Vagina (tissue), 2 donors: ENCODE measurements around the gene REV3L. TPM values are rescaled to one million over a fixed set of nuclear protein-coding genes. Genes with fewer than 3 reads are reported as not detected.

Experiments used
- DNase-seq, 2 donors: peaks; one replicate each; pipeline ENCODE4 v3.0.0-alpha.2; 2017; ENCODE audit errors: extremely low spot score in 2 of 2
- H3K27ac ChIP-seq: fragments of 200-600 bp; sonication (generic); one replicate; pipeline ENCODE4 v1.5.1; 2019
- H3K27me3 ChIP-seq: fragments of 200-600 bp; sonication (generic); one replicate; pipeline ENCODE4 v1.5.1; 2019
- H3K36me3 ChIP-seq, 2 donors: fragments of 200-600 bp; sonication (generic); one replicate each; pipeline ENCODE4 v1.5.1; 2017 to 2019
- H3K4me1 ChIP-seq: fragments of 200-600 bp; sonication (generic); one replicate; pipeline ENCODE4 v1.5.1; 2019
- H3K4me3 ChIP-seq, 2 donors: fragments of 200-600 bp; sonication (generic); 1 replicate in 1 of 2; 2 replicates in 1 of 2; pipeline ENCODE4 v1.5.1; 2016 to 2019
- H3K9me3 ChIP-seq: fragments of 200-600 bp; sonication (generic); one replicate; pipeline ENCODE4 v1.5.1; 2019
- POLR2A ChIP-seq, 2 donors: fragments of 450-650 bp; IDR thresholded peaks; one replicate each; pipeline ENCODE4 v1.6.1; 2017; ENCODE audit warnings: antibody characterized with exemption in 2 of 2, mild to moderate bottlenecking in 2 of 2, moderate library complexity in 2 of 2
- POLR2AphosphoS5 ChIP-seq, 2 donors: sonication (generic); formaldehyde crosslinking; IDR thresholded peaks; one replicate each; pipeline ENCODE4 v1.9.0; 2017; ENCODE audit warnings: antibody characterized with exemption in 2 of 2, mild to moderate bottlenecking in 2 of 2, low read depth in 1 of 2; ENCODE audit not compliant: insufficient read depth in 1 of 2
- intact Hi-C: fragments of 100-400 bp; cut with DNase I; formaldehyde crosslinking; loops from one replicate; pipeline ENCODE4 v1.15.1; 2023
- total RNA-seq: library from RNA; depleted of rRNA; stranded (reverse); fragments of >200 nt; gene quantifications from one replicate; pipeline ENCODE4 v1.2.3, GENCODE V29; 2016
- TF ChIP-seq, protein P1 (sequence below), 3 experiments: fragments of 450-650 bp in 2 of 3; fragments of 200-600 bp in 1 of 3; sonication (generic) in 1 of 3; IDR thresholded peaks; one replicate each; pipeline ENCODE4 v1.5.1; 2017 to 2019; ENCODE audit warnings: antibody characterized with exemption in 3 of 3, mild to moderate bottlenecking in 2 of 3, moderate library complexity in 2 of 3

Gene REV3L
- total RNA-seq, 1 donor from 2014 or later: 33.9 TPM

DNA sequence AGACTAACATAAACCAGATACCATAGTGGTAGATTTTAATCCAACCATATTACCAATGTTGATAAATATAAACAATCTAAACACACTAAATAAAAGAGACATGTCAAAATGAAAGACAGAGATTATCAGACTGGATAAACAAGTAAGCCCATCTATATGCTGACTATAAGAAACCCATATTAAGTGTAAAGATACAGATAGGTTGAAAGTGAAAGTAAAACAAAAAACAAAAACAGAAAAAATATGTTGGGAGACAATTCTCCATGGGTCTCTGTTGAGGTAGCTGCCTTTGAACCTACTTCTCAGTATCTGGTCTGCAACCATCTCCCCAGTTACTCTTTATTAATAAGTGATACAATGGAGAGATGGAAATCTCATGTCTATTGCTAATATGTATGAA is 21.2 kb downstream of the REV3L start:
- no peak for DNase-seq
- peaks cover 11% of the 10 kb centered on the region for H3K4me1 ChIP-seq
- no peaks in the 10 kb centered on the region for H3K27me3 ChIP-seq
- no peaks in the 10 kb centered on the region for H3K36me3 ChIP-seq
- intact Hi-C loops: loop anchor here (10.0 kb wide), 1 partner anchor 97 kb away; no protein-coding TSS in a partner anchor
- H3K4me3 ChIP-seq: no peak overlapping the region
- no peak overlapping the region for H3K27ac ChIP-seq
- TF ChIP-seq, protein P1, sequence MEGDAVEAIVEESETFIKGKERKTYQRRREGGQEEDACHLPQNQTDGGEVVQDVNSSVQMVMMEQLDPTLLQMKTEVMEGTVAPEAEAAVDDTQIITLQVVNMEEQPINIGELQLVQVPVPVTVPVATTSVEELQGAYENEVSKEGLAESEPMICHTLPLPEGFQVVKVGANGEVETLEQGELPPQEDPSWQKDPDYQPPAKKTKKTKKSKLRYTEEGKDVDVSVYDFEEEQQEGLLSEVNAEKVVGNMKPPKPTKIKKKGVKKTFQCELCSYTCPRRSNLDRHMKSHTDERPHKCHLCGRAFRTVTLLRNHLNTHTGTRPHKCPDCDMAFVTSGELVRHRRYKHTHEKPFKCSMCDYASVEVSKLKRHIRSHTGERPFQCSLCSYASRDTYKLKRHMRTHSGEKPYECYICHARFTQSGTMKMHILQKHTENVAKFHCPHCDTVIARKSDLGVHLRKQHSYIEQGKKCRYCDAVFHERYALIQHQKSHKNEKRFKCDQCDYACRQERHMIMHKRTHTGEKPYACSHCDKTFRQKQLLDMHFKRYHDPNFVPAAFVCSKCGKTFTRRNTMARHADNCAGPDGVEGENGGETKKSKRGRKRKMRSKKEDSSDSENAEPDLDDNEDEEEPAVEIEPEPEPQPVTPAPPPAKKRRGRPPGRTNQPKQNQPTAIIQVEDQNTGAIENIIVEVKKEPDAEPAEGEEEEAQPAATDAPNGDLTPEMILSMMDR (IDR thresholded peaks at IDR 0.05): no peak
- no peak for TF ChIP-seq POLR2AphosphoS5 (IDR thresholded peaks at IDR 0.05; ENCODE audit: insufficient read depth in 1 of 2, low read depth in 1 of 2)
- TF ChIP-seq POLR2A (IDR thresholded peaks at IDR 0.05): no peak
- no peaks in the 10 kb centered on the region for H3K9me3 ChIP-seq

DNA sequence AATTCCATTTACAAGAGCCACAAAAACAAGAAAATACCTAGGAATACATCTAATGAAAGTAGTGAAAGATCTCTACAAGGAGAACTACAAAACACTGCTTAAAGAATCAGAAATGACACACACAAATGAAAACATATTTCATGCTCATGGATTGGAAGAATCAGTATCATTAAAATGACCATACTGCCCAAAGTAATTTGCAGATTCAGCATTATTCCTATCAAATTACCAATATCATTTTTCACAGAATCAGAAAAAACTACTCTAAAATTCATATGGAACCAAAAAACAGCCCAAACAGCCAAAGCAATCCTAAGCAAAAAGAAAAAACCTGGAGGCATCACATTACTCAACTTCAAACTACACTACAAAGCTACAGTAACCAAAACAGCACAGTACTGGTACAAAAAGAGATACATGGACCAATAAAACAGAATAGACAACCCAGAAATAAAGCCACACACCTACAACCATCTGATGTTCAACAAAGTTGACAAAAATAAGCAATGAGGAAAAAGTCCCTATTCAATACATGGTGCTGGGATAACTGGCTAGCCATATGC is 24.3 kb downstream of the REV3L start:
- Histone ChIP-seq H3K9me3 (no peaks in the 10 kb centered on the region), H3K36me3 (no peaks in the 10 kb centered on the region), H3K4me1 (peaks cover 11% of the 10 kb centered on the region), H3K4me3 (no peak overlapping the region), H3K27ac (no peak overlapping the region), H3K27me3 (no peaks in the 10 kb centered on the region)
- intact Hi-C loops: no loop called here
- TF ChIP-seq POLR2AphosphoS5 (IDR thresholded peaks at IDR 0.05; ENCODE audit: insufficient read depth in 1 of 2, low read depth in 1 of 2): no peak
- TF ChIP-seq, protein P1 (IDR thresholded peaks at IDR 0.05): no peak
- no peak for TF ChIP-seq POLR2A (IDR thresholded peaks at IDR 0.05)
- no peak for DNase-seq

DNA sequence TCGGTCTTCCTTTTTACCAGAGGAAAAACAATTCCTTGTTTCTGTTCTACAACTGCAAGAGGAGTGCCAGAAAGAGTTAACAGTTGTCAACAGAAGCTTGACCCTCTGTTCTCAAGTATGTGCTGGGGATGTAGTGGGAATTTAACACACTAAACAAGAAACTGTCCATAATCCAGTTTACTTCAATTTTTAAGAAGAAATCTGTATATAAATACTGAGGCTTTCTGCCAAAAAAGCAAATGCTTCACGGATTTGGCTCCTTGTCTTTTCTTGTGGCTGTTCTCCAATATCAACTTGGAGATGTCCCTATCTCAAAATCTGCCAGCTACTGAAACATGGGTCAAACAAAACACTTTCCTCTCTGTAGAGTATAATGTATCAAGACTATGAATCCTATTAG is 26.8 kb downstream of the REV3L start:
- H3K27ac ChIP-seq: no peak overlapping the region
- DNase-seq: no peak
- no peaks in the 10 kb centered on the region for H3K27me3 ChIP-seq
- TF ChIP-seq, protein P1 (IDR thresholded peaks at IDR 0.05): no peak
- no peak for TF ChIP-seq POLR2A (IDR thresholded peaks at IDR 0.05)
- no peak for TF ChIP-seq POLR2AphosphoS5 (IDR thresholded peaks at IDR 0.05; ENCODE audit: insufficient read depth in 1 of 2, low read depth in 1 of 2)
- H3K4me1 ChIP-seq: peaks cover 9% of the 10 kb centered on the region
- H3K36me3 ChIP-seq: no peaks in the 10 kb centered on the region
- intact Hi-C loops: no loop called here
- no peak overlapping the region for H3K4me3 ChIP-seq
- no peaks in the 10 kb centered on the region for H3K9me3 ChIP-seq

DNA sequence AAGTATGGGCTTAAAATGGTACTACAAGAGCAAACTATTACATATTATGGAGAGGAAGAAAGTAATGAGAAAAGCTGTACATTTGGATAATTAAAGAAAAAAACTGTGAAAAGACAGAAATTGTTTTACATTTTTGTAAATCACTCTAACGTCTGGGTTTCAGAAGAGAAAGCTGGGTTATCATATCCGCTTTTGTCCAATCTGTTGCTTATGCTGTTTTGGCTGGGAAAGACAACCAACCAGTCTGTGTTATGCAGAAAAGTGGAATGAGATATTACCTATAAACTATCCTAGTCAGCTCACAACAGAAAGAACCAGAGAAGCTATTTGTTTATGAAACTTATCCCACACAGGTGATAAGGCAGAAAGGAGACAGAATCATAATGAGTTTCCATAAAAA is 32.4 kb downstream of the REV3L start:
- no peak for DNase-seq
- no peaks in the 10 kb centered on the region for H3K9me3 ChIP-seq
- H3K36me3 ChIP-seq: no peaks in the 10 kb centered on the region
- no peak overlapping the region for H3K4me3 ChIP-seq
- H3K27ac ChIP-seq: no peak overlapping the region
- TF ChIP-seq, protein P1 (IDR thresholded peaks at IDR 0.05): no peak
- TF ChIP-seq POLR2A (IDR thresholded peaks at IDR 0.05): no peak
- TF ChIP-seq POLR2AphosphoS5 (IDR thresholded peaks at IDR 0.05; ENCODE audit: insufficient read depth in 1 of 2, low read depth in 1 of 2): no peak
- peaks cover 46% of the 10 kb centered on the region for H3K4me1 ChIP-seq
- intact Hi-C loops: no loop called here
- H3K27me3 ChIP-seq: no peaks in the 10 kb centered on the region

DNA sequence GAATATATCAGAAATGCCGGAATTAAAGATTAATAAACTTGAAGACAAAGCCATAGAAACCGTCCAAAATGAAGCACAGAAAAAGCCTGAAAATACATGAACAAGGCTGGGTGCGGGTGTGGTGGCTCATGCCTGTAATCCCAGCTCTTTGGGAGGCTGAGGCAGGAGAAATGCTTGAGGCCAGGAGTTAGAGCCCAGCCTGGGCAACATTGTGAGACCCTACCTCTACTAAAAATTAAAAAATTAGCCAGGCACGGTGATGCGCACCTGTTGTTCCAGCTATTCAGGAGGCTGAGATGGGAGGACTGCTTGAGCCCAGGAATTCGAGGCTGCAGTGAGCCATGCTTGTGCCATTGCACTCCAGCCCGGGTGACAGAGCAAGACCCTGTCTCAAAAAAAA is 32.9 kb downstream of the REV3L start:
- intact Hi-C loops: no loop called here
- peaks cover 52% of the 10 kb centered on the region for H3K4me1 ChIP-seq
- no peaks in the 10 kb centered on the region for H3K9me3 ChIP-seq
- no peak overlapping the region for H3K4me3 ChIP-seq
- no peak for TF ChIP-seq POLR2AphosphoS5 (IDR thresholded peaks at IDR 0.05; ENCODE audit: insufficient read depth in 1 of 2, low read depth in 1 of 2)
- TF ChIP-seq, protein P1 (IDR thresholded peaks at IDR 0.05): no peak
- no peak for DNase-seq
- no peaks in the 10 kb centered on the region for H3K36me3 ChIP-seq
- H3K27ac ChIP-seq: no peak overlapping the region
- no peaks in the 10 kb centered on the region for H3K27me3 ChIP-seq
